Hair follicle dermal papilla cell (primary cell): ENCODE data around the gene HIVEP2. TPM values are rescaled to one million over a fixed set of nuclear protein-coding genes. Genes with fewer than 3 reads are reported as not detected.

Source experiments
- total RNA-seq: library from RNA; depleted of rRNA; stranded (reverse); fragments of >200 nt; gene quantifications from 2 replicates; pipeline ENCODE4 v1.2.3, GENCODE V29; 2012

HIVEP2 gene
- 26.1 and 31.6 TPM in 2 replicates for total RNA-seq

DNA sequence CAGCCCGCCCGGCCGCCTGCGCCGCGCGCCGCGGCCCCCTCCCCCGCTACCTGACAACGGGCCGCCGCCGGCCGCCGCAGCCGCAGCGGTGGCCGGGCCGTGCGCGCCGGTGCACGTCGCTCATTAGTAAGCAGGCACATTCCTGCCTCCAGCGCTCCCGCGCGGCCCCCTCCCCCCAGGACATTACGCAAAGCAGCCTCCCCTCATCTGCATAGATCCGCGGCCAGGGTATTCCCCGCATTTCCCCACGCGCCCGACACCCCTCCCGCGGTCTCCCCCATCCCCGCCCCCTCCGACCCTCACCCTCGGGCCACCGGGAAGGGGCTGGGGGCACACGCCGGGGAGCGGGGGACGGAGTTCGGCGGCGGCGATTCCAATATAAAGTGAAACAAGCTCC, at the start of gene HIVEP2:
Gene HIVEP2, minus strand, starts transcription at position 128 of the 397 bp plus-strand sequence. CDS start 170,438 bp downstream, outside the sequence.

Other genes with a start within 250 kb of the HIVEP2 start
- gene AIG1, start 115.7 kb upstream of the HIVEP2 start, total RNA-seq: 50.5 and 57.0 TPM in 2 replicates